HG03460 (cell line): ENCODE results near the gene ADGRA3.
"Not testable (repeated sequence)": the region's sequence is repeated elsewhere in the genome, so short reads cannot be mapped to it uniquely, and the experiment has no call there.

Experiments used
- ATAC-seq: cut with Tn5 transposase; IDR thresholded peaks from one replicate; pipeline ENCODE4 v1.9.1; 2021; ENCODE audit not compliant: unreplicated experiment

The ADGRA3 gene

GRCh38 chr4:22384154-22384553 lies 131.7 kb downstream of the ADGRA3 start:
- no peak for ATAC-seq

- ATAC-seq = not testable (repeated sequence)
Observed at GRCh38 chr4:22382216-22382615, 133.7 kb downstream of the ADGRA3 start.

- ATAC-seq = no peak
Observed at GRCh38 chr4:22372986-22373385, 142.9 kb downstream of the ADGRA3 start.

GRCh38 chr4:22369901-22370562 lies 145.8 kb downstream of the ADGRA3 start:
- ATAC-seq = no peak

- no peak for ATAC-seq
Observed at GRCh38 chr4:22363787-22364186, 152.1 kb downstream of the ADGRA3 start.

GRCh38 chr4:22363036-22363435 lies 152.8 kb downstream of the ADGRA3 start:
- no peak for ATAC-seq

- ATAC-seq = no peak
Observed at GRCh38 chr4:22356987-22357596, 158.8 kb downstream of the ADGRA3 start.

GRCh38 chr4:22348410-22348809 lies 167.5 kb downstream of the ADGRA3 start:
- ATAC-seq = no peak

- no peak for ATAC-seq
Observed at GRCh38 chr4:22345678-22346077, 170.2 kb downstream of the ADGRA3 start.

GRCh38 chr4:22345055-22345454 lies 170.8 kb downstream of the ADGRA3 start:
- ATAC-seq = no peak

- no peak for ATAC-seq
Observed at GRCh38 chr4:22343606-22344005, 172.3 kb downstream of the ADGRA3 start.

GRCh38 chr4:22339491-22339890 lies 176.4 kb downstream of the ADGRA3 start:
- no peak for ATAC-seq

GRCh38 chr4:22338796-22339195 lies 177.1 kb downstream of the ADGRA3 start:
- ATAC-seq = no peak
